Measurements from ENCODE around the gene PLCB4. TPM values are rescaled to one million over a fixed set of nuclear protein-coding genes. Genes with fewer than 3 reads are reported as not detected.

Gene PLCB4
- total RNA-seq, 1 experiment from 2014 or later, result 14.9 TPM

DNA sequence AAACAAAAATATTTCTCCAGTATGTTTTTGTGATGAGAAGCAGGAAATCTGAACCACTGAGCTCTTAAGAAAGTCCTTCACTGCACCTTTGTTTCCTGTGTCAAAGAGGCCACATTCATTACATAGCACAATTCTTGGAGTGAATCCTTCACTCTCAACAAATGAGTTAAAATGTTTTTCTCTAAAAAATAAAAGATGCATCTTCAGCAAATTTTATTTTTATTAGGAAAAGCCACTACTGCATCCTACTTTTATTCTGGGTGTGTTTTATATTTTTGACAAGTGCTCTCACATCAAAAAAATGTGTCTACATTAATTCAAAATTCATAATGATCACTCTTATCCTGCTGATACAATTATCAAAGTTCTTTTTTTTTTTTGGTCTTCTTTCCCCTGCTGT, 76.3 kb downstream of the PLCB4 start:
- ChIA-PET CTCF (no interaction called here), POLR2A (ENCODE audit: unreplicated experiment) (no interaction called here)
- Histone ChIP-seq H3K4me3 (no peak overlapping the region), H4K20me1 (ENCODE audit: insufficient read depth) (no peaks in the 10 kb centered on the region), H3K9me2 (ENCODE audit: insufficient read depth) (no peaks in the 10 kb centered on the region), H3K4me2 (no peak overlapping the region), H3K27me3 (ENCODE audit: insufficient read depth, low read depth) (no peaks in the 10 kb centered on the region), H3F3A (ENCODE audit: insufficient read depth, low read depth) (no peaks in the 10 kb centered on the region), H3K36me3 (ENCODE audit: low read depth) (no peaks in the 10 kb centered on the region), H3K9me3 (ENCODE audit: insufficient read depth, low read depth) (no peaks in the 10 kb centered on the region), H3K4me1 (replicated peaks; ENCODE audit: insufficient read depth) (no peaks in the 10 kb centered on the region), H3K79me2 (ENCODE audit: low read depth) (no peaks in the 10 kb centered on the region), H3K27ac (no peak overlapping the region), H2AFZ (no peak overlapping the region)
- intact Hi-C loops (cut with micrococcal nuclease; ENCODE audit: unreplicated experiment), result no loop called here
- no TSS peak for BruUV-seq (replicated peaks)
- DNase-seq, result no peak
- TF ChIP-seq, protein P1, sequence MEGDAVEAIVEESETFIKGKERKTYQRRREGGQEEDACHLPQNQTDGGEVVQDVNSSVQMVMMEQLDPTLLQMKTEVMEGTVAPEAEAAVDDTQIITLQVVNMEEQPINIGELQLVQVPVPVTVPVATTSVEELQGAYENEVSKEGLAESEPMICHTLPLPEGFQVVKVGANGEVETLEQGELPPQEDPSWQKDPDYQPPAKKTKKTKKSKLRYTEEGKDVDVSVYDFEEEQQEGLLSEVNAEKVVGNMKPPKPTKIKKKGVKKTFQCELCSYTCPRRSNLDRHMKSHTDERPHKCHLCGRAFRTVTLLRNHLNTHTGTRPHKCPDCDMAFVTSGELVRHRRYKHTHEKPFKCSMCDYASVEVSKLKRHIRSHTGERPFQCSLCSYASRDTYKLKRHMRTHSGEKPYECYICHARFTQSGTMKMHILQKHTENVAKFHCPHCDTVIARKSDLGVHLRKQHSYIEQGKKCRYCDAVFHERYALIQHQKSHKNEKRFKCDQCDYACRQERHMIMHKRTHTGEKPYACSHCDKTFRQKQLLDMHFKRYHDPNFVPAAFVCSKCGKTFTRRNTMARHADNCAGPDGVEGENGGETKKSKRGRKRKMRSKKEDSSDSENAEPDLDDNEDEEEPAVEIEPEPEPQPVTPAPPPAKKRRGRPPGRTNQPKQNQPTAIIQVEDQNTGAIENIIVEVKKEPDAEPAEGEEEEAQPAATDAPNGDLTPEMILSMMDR (conservative IDR thresholded peaks at IDR 0.05), result no peak
- no peak for TF ChIP-seq EZH2 (IDR thresholded peaks at IDR 0.05; ENCODE audit: low read depth)

DNA sequence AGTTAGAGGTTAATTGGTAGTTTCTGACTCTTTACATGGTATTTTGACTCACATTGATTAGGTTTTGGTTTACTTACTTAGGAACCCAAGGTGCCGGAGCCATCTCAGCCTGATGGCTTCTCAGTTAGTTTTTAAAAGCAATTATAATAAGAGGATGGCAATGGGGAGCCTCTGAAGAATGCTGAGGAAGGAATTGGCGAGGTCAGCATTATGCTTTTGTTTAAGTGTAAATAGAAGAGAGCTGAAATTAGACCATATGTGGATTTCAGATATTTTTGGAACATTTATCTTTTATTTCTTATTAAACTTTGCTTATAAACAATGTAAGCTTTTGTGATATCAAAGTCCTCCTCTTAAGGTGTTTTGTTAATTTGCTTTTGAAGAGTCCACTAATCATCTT, 77.8 kb downstream of the PLCB4 start:
- Histone ChIP-seq H3K36me3 (ENCODE audit: low read depth) (no peaks in the 10 kb centered on the region), H3K4me2 (no peak overlapping the region), H3K79me2 (ENCODE audit: low read depth) (no peaks in the 10 kb centered on the region), H2AFZ (no peak overlapping the region), H3K9me3 (ENCODE audit: insufficient read depth, low read depth) (no peaks in the 10 kb centered on the region), H3K9me2 (ENCODE audit: insufficient read depth) (no peaks in the 10 kb centered on the region), H3K27ac (no peak overlapping the region), H3K4me1 (replicated peaks; ENCODE audit: insufficient read depth) (no peaks in the 10 kb centered on the region), H3K27me3 (ENCODE audit: insufficient read depth, low read depth) (no peaks in the 10 kb centered on the region), H3F3A (ENCODE audit: insufficient read depth, low read depth) (no peaks in the 10 kb centered on the region), H3K4me3 (no peak overlapping the region), H4K20me1 (ENCODE audit: insufficient read depth) (no peaks in the 10 kb centered on the region)
- DNase-seq, result no peak
- TF ChIP-seq, protein P1 (conservative IDR thresholded peaks at IDR 0.05), result no peak
- TF ChIP-seq EZH2 (IDR thresholded peaks at IDR 0.05; ENCODE audit: low read depth), result no peak
- ChIA-PET CTCF (no interaction called here), POLR2A (ENCODE audit: unreplicated experiment) (no interaction called here)
- intact Hi-C loops (cut with micrococcal nuclease; ENCODE audit: unreplicated experiment), result no loop called here
- BruUV-seq (replicated peaks), result no TSS peak

GRCh38 chr20:9147547-9148024, 78.7 kb downstream of the PLCB4 start:
- no peak overlapping the region for H3K27ac ChIP-seq
- no peak for TF ChIP-seq EZH2 (IDR thresholded peaks at IDR 0.05; ENCODE audit: low read depth)
- TF ChIP-seq, protein P1 (conservative IDR thresholded peaks at IDR 0.05), result no peak
- BruUV-seq (replicated peaks), result no TSS peak
- H3K9me3 ChIP-seq (ENCODE audit: insufficient read depth, low read depth), result no peaks in the 10 kb centered on the region
- H3K4me2 ChIP-seq, result no peak overlapping the region
- no peaks in the 10 kb centered on the region for H3K27me3 ChIP-seq (ENCODE audit: insufficient read depth, low read depth)
- H4K20me1 ChIP-seq (ENCODE audit: insufficient read depth), result no peaks in the 10 kb centered on the region
- CTCF ChIA-PET, result no interaction called here
- POLR2A ChIA-PET (ENCODE audit: unreplicated experiment), result no interaction called here
- no peak overlapping the region for H3K4me3 ChIP-seq
- no peaks in the 10 kb centered on the region for H3F3A ChIP-seq (ENCODE audit: insufficient read depth, low read depth)
- no peak for DNase-seq
- intact Hi-C loops (cut with micrococcal nuclease; ENCODE audit: unreplicated experiment), result no loop called here
- H2AFZ ChIP-seq, result no peak overlapping the region
- H3K36me3 ChIP-seq (ENCODE audit: low read depth), result no peaks in the 10 kb centered on the region
- no peaks in the 10 kb centered on the region for H3K4me1 ChIP-seq (replicated peaks; ENCODE audit: insufficient read depth)
- H3K9me2 ChIP-seq (ENCODE audit: insufficient read depth), result no peaks in the 10 kb centered on the region
- no peaks in the 10 kb centered on the region for H3K79me2 ChIP-seq (ENCODE audit: low read depth)

All from PC-9 (cell line).